ENCODE results near the gene CRIP1.

CRIP1 gene

GRCh38 chr14:105471297-105471821 lies 15.3 kb upstream of the CRIP1 start:
- no peak for DNase-seq

- no peak for DNase-seq
Observed at GRCh38 chr14:105471823-105472485, 14.7 kb upstream of the CRIP1 start.

GRCh38 chr14:105472486-105472991 lies 14.1 kb upstream of the CRIP1 start:
- DNase-seq = peak in 1 of 2 experiments; percentile 52

GRCh38 chr14:105473033-105473676 lies 13.5 kb upstream of the CRIP1 start:
- DNase-seq = peak in 1 of 2 experiments; percentile 66

- peak; percentile 84 to 94 for DNase-seq
Observed at GRCh38 chr14:105473677-105474482, 12.8 kb upstream of the CRIP1 start.

- DNase-seq = peak; percentile 49 to 74
Observed at GRCh38 chr14:105474483-105475268, 12.0 kb upstream of the CRIP1 start, which contains the start of gene CRIP2. CRIP2 (plus strand) TSS chr14:105474821; CDS start chr14:105474863, 42 bp downstream.

- DNase-seq = peak; percentile 69 to 73
Observed at GRCh38 chr14:105475269-105476096, 11.2 kb upstream of the CRIP1 start.

GRCh38 chr14:105476097-105476830 lies 10.4 kb upstream of the CRIP1 start:
- DNase-seq = peak in 1 of 2 experiments; percentile 54

GRCh38 chr14:105476831-105477659 lies 9.6 kb upstream of the CRIP1 start:
- no peak for DNase-seq

GRCh38 chr14:105477660-105478397 lies 8.9 kb upstream of the CRIP1 start:
- no peak for DNase-seq

- DNase-seq = no peak
Observed at GRCh38 chr14:105478398-105479251, 8.1 kb upstream of the CRIP1 start.

- no peak for DNase-seq
Observed at GRCh38 chr14:105479431-105480158, 7.1 kb upstream of the CRIP1 start.

- no peak for DNase-seq
Observed at GRCh38 chr14:105480199-105480746, 6.4 kb upstream of the CRIP1 start.

GRCh38 chr14:105480807-105481801 lies 5.6 kb upstream of the CRIP1 start:
- peak; percentile 94 to 97 for DNase-seq

GRCh38 chr14:105481886-105482457 lies 4.7 kb upstream of the CRIP1 start:
- peak; percentile 92 to 93 for DNase-seq
